HCT116 (cell line): ENCODE measurements around the gene MOB3C. TPM values are rescaled to one million over a fixed set of nuclear protein-coding genes. Genes with fewer than 3 reads are reported as not detected.

Experiments used
- ATAC-seq: fragments of 200-7000 bp; cut with Tn5 transposase; 2 replicates; pipeline ENCODE4 v1.9.1; 2020; ENCODE audit warnings: mild to moderate bottlenecking, moderate library complexity
- BruUV-seq: library from RNA; stranded (reverse); fragments of 400-500 nt; replicated peaks from 2 replicates; lab custom pipeline; 2021; lab: Mats Ljungman, UMichigan
- CTCF ChIA-PET: fragments of 300-600 bp; sonication (Branson Sonifier 250); formaldehyde crosslinking; loops from one replicate; lab custom pipeline; 2021; ENCODE audit warnings: antibody characterized with exemption; lab: Charles Lee
- POLR2A ChIA-PET: fragments of 300-600, 350-600 bp; sonication (Branson Sonifier 250); formaldehyde crosslinking; loops from one replicate; lab custom pipeline; 2021; ENCODE audit warnings: antibody characterized with exemption; lab: Charles Lee
- RAD21 ChIA-PET, 2 experiments: fragments of 300-600 bp; sonication (Branson Sonifier 250); formaldehyde crosslinking; loops; one replicate each; lab custom pipeline; 2023; ENCODE audit warnings: low total read pairs in 2 of 2; ENCODE audit not compliant: uncharacterized antibody in 2 of 2, unreplicated experiment in 2 of 2, low non-redundant PET in 1 of 2; lab: Charles Lee
- DNase-seq: peaks from one replicate; pipeline ENCODE4 v3.0.0-alpha.2; 2010; ENCODE audit warnings: low read depth, low spot score
- H2AFZ ChIP-seq: fragments of 200-600 bp; shearing (Covaris generic), sonication (generic); 2 replicates; pipeline ENCODE4 v1.6.1; 2017; ENCODE audit warnings: low read depth, mixed run types, mixed read lengths, antibody characterized with exemption, low read length; ENCODE audit not compliant: poor library complexity, severe bottlenecking
- H3K27ac ChIP-seq: 2 replicates; pipeline ENCODE4 v1.5.1; 2012; ENCODE audit warnings: low read depth, low read length
- H3K27me3 ChIP-seq: fragments of 200-600 bp; sonication (generic); 2 replicates; pipeline ENCODE4 v1.6.1; 2016; ENCODE audit warnings: mixed run types, low read length, mixed read lengths; ENCODE audit not compliant: insufficient read depth
- H3K36me3 ChIP-seq, 2 experiments: fragments of 200-500 bp in 1 of 2; fragments of 200-600 bp in 1 of 2; sonication (Bioruptor generic) in 1 of 2; sonication (generic) in 1 of 2; 2 replicates each; pipeline versions ENCODE4 v1.5.1 to v1.6.1; 2014 to 2016; ENCODE audit warnings: low read length in 2 of 2, inconsistent platforms in 1 of 2, mixed read lengths in 1 of 2, mixed run types in 1 of 2; ENCODE audit not compliant: insufficient read depth in 2 of 2, control insufficient read depth in 1 of 2
- H3K4me1 ChIP-seq, 2 experiments: fragments of 200-600 bp in 1 of 2; sonication (generic) in 1 of 2; 2 replicates each; pipeline versions ENCODE4 v1.5.1 to v1.6.1; 2012 to 2017; ENCODE audit warnings: low read length in 2 of 2, inconsistent platforms in 1 of 2, mild to moderate bottlenecking in 1 of 2, mixed read lengths in 1 of 2, mixed run types in 1 of 2, moderate library complexity in 1 of 2; ENCODE audit not compliant: insufficient read depth in 2 of 2, control insufficient read depth in 1 of 2
- H3K4me2 ChIP-seq: fragments of 200-600 bp; sonication (generic); 2 replicates; pipeline ENCODE4 v1.6.1; 2017; ENCODE audit warnings: mixed run types, low read length, mixed read lengths
- H3K4me3 ChIP-seq, 2 experiments: fragments of 200-600 bp in 1 of 2; sonication (generic) in 1 of 2; replicated peaks in 1 of 2; 2 replicates each; pipeline ENCODE4 v1.5.1; 2011 to 2016; ENCODE audit warnings: low read length in 2 of 2, control low read depth in 1 of 2, low read depth in 1 of 2, mild to moderate bottlenecking in 1 of 2, mixed read lengths in 1 of 2, mixed run types in 1 of 2
- H3K79me2 ChIP-seq: fragments of 200-600 bp; sonication (generic); 2 replicates; pipeline ENCODE4 v1.6.1; 2017; ENCODE audit warnings: mild to moderate bottlenecking, mixed run types, low read length, moderate library complexity, mixed read lengths; ENCODE audit not compliant: insufficient read depth
- H3K9ac ChIP-seq: fragments of 200-600 bp; sonication (generic); 2 replicates; pipeline ENCODE4 v1.6.1; 2016; ENCODE audit warnings: low read length, mixed read lengths
- H3K9me2 ChIP-seq: fragments of 200-600 bp; sonication (generic), shearing (Covaris generic); 2 replicates; pipeline ENCODE4 v1.6.1; 2017; ENCODE audit warnings: mixed run types, mild to moderate bottlenecking, moderate library complexity; ENCODE audit not compliant: insufficient read depth
- H3K9me3 ChIP-seq, 2 experiments: fragments of 200-500 bp in 1 of 2; fragments of 200-600 bp in 1 of 2; sonication (Bioruptor generic) in 1 of 2; sonication (generic) in 1 of 2; 2 replicates each; pipeline ENCODE4 v1.6.1; 2014 to 2017; ENCODE audit warnings: low read length in 2 of 2, mixed read lengths in 2 of 2, inconsistent platforms in 1 of 2, low read depth in 1 of 2, mild to moderate bottlenecking in 1 of 2, mixed run types in 1 of 2, moderate library complexity in 1 of 2; ENCODE audit not compliant: control insufficient read depth in 1 of 2, insufficient read depth in 1 of 2
- H4K20me1 ChIP-seq: fragments of 200-600 bp; sonication (generic), shearing (Covaris generic); 2 replicates; pipeline ENCODE4 v1.6.1; 2017; ENCODE audit warnings: mixed run types, mild to moderate bottlenecking, moderate library complexity; ENCODE audit not compliant: insufficient read depth
- TCF7L2 ChIP-seq: IDR thresholded peaks from 2 replicates; pipeline ENCODE4 v1.7.0; 2011; ENCODE audit warnings: borderline replicate concordance, inconsistent platforms; ENCODE audit not compliant: insufficient read depth, insufficient read length; ENCODE audit errors: extremely low read depth
- intact Hi-C: fragments of 100-400 bp; cut with micrococcal nuclease; formaldehyde crosslinking; loops from 2 replicates; pipeline ENCODE4 v1.10.0; 2022
- total RNA-seq: library from RNA; stranded (reverse); gene quantifications from one replicate; pipeline ENCODE4 v1.2.1, GENCODE V29; 2021; ENCODE audit not compliant: unreplicated experiment
- TF ChIP-seq, protein P1 (sequence below), 3 experiments: fragments of 200-600 bp in 1 of 3; sonication (generic) in 1 of 3; IDR thresholded peaks in 2 of 3; conservative IDR thresholded peaks in 1 of 3; 2 replicates each; pipeline ENCODE4 v1.5.1; 2012 to 2017; ENCODE audit warnings: low read depth in 2 of 3, low read length in 2 of 3, antibody characterized with exemption in 1 of 3, borderline replicate concordance in 1 of 3, control low read depth in 1 of 3, mild to moderate bottlenecking in 1 of 3, mixed read lengths in 1 of 3, mixed run types in 1 of 3, moderate library complexity in 1 of 3; ENCODE audit not compliant: insufficient read depth in 1 of 3

MOB3C gene
- total RNA-seq, 1 experiment from 2014 or later, result 5.5 TPM

DNA sequence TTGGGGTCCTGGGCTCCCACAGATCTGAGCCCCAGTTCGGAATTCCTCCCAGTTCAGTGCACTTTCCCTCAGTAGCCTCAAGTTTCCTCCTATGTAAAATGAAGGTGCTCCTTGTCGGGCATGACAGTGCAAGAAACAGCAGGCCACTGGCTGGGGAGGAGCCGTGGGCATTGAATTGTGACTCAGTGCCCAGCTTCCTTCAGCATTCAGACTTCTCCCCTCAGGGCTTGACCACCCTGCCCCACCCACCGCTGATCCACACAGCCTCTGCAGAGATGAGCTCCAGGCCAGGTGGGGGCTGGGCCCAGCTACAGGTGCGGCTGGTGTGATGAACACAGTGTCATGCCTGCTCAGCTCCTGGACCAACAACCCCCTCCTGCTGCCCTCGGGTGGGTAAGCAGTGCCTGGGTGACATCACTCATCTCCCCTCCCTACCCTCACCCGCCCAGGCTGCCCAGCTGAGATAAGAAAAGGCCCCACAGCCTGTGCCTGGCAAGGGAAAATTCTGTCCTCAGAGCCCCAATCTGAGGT is 4.9 kb downstream of the MOB3C start:
- no TSS peak for BruUV-seq
- DNase-seq, result no peak

More for the DNA sequence above, 4.9 kb downstream of the MOB3C start:
- H3K79me2 ChIP-seq, result no peaks in the 10 kb centered on the region
- H3K36me3 ChIP-seq, result 0 out of 4 replicates have a peak, but pooled peaks cover 0 to 6% of the 10 kb centered on the region in 2 experiments
- no peak overlapping the region for H2AFZ ChIP-seq
- peaks cover 13 to 42% of the 10 kb centered on the region in 2 experiments; a peak in 3 of 4 replicates for H3K4me1 ChIP-seq
- no peaks in the 10 kb centered on the region for H3K9me3 ChIP-seq
- ATAC-seq, result no peak
- no peaks in the 10 kb centered on the region for H3K9me2 ChIP-seq
- ChIA-PET POLR2A (no interaction called here), RAD21 (no interaction called here), CTCF (interaction anchor here (1.1 kb wide), 1 partner anchor 11 kb away, joined by 3 read pairs; no protein-coding TSS in a partner anchor)
- H3K27me3 ChIP-seq, result no peaks in the 10 kb centered on the region
- peak overlapping the region; percentile 39 for H3K4me2 ChIP-seq
- no peak overlapping the region for H3K27ac ChIP-seq
- H3K9ac ChIP-seq, result no peak overlapping the region
- no peaks in the 10 kb centered on the region for H4K20me1 ChIP-seq
- H3K4me3 ChIP-seq, result no peak overlapping the region
- TF ChIP-seq, protein P1, sequence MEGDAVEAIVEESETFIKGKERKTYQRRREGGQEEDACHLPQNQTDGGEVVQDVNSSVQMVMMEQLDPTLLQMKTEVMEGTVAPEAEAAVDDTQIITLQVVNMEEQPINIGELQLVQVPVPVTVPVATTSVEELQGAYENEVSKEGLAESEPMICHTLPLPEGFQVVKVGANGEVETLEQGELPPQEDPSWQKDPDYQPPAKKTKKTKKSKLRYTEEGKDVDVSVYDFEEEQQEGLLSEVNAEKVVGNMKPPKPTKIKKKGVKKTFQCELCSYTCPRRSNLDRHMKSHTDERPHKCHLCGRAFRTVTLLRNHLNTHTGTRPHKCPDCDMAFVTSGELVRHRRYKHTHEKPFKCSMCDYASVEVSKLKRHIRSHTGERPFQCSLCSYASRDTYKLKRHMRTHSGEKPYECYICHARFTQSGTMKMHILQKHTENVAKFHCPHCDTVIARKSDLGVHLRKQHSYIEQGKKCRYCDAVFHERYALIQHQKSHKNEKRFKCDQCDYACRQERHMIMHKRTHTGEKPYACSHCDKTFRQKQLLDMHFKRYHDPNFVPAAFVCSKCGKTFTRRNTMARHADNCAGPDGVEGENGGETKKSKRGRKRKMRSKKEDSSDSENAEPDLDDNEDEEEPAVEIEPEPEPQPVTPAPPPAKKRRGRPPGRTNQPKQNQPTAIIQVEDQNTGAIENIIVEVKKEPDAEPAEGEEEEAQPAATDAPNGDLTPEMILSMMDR (IDR thresholded peaks at IDR 0.05 in 2 of 3, conservative IDR thresholded peaks at IDR 0.05 in 1 of 3; ENCODE audit: borderline replicate concordance in 1 of 3, insufficient read depth in 1 of 3, low read depth in 2 of 3, low read length in 2 of 3), result no peak
- TF ChIP-seq TCF7L2, result no peak
- intact Hi-C loops, result no loop called here
